HG03103 (cell line): ENCODE data around the gene GMPR2.
"Not testable (repeated sequence)": the region's sequence is repeated elsewhere in the genome, so short reads cannot be mapped to it uniquely, and the experiment has no call there.

ENCODE experiments used
- ATAC-seq: cut with Tn5 transposase; IDR thresholded peaks from one replicate; pipeline ENCODE4 v1.9.1; 2021; ENCODE audit warnings: low read depth; ENCODE audit not compliant: unreplicated experiment

The GMPR2 gene

DNA sequence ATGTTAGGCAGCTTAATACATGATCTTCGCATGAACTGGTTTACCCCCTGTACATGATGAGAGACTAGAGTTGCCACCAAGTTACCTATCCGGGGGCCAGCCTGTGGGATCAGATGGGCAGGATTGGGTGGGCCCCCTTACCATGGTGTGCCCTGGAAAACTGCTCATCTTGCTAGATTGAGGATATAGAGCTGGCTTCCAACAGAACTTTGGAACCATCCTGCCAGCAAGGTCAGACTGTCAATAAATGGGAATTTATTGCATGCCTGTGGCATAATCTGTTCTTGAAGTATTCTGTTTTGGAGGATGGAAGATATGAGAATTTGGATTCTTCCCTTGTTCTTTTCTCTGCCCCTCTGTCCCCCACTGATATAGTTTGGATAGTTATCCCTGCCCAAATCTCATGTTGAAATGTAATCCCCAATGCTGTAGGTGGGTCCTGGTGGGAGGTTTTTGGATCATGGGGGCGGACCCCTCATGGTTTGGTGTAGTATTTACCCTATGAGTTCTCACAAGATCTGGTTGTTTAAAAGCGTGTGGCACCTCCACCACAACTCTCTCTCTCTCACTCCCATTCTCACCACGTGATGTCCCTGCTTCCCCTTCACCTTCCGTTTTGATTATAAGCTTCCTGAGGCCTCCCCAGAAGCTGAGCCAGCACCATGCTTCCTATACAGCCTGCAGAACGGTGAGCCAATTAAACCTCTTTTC is 33.8 kb upstream of the GMPR2 start:
- no peak for ATAC-seq

GRCh38 chr14:24202538-24202937 is 30.2 kb upstream of the GMPR2 start:
- ATAC-seq = not testable (repeated sequence)

DNA sequence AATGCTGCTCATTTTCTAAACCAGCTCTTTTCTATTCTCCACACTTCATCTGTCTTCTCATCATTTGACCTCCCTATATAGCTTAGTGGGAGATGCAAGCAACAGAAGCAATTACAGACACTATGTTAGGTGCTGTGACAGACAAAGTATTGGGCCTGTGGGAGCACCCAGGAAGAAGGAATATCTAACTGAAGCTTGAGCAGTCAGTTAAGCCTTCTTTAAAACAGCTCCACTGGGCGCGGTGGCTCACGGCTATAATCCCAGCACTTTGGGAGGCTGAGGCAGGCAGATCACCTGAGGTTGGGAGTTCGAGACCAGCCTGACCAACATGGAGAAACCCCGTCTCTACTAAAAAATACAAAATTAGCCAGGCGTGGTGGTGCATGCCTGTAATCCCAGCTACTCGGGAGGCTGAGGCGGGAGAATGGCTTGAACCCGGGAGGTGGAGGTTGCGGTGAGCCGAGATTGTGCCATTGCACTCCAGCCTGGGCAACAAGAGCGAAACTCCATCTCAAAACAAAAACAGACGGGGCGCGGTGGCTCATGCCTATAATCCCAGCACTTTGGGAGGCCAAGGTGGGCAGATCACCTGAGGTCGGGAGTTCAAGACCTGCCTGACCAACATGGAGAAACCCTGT is 29.4 kb upstream of the GMPR2 start:
- not testable (repeated sequence) for ATAC-seq

- no peak for ATAC-seq
Measured at GRCh38 chr14:24204163-24205146, 28.3 kb upstream of the GMPR2 start.

GRCh38 chr14:24206260-24207103 is 26.2 kb upstream of the GMPR2 start:
- no peak for ATAC-seq

- ATAC-seq = no peak
Measured at GRCh38 chr14:24207104-24207551, 25.6 kb upstream of the GMPR2 start.

GRCh38 chr14:24207625-24208024 is 25.1 kb upstream of the GMPR2 start:
- ATAC-seq = no peak

DNA sequence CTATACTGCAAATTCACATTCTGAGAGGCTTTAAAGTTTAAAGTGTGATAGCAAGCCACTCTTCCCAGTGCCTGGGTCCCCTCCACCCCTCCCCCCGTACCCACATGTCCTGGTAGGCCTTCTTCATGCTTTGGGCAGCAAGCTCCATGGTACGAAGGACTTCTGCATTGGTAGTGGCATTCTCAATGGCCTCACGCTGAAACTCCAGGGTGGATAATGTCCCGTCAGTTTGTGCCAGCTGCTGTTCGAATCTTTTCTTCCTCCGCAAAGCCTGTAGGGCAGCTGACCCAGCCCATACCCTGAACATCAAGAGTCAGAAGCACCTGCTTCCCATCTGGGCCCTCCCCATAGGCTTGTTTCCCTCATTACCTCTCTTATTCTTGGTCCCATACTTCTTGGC is 21.4 kb upstream of the GMPR2 start:
- no peak for ATAC-seq

DNA sequence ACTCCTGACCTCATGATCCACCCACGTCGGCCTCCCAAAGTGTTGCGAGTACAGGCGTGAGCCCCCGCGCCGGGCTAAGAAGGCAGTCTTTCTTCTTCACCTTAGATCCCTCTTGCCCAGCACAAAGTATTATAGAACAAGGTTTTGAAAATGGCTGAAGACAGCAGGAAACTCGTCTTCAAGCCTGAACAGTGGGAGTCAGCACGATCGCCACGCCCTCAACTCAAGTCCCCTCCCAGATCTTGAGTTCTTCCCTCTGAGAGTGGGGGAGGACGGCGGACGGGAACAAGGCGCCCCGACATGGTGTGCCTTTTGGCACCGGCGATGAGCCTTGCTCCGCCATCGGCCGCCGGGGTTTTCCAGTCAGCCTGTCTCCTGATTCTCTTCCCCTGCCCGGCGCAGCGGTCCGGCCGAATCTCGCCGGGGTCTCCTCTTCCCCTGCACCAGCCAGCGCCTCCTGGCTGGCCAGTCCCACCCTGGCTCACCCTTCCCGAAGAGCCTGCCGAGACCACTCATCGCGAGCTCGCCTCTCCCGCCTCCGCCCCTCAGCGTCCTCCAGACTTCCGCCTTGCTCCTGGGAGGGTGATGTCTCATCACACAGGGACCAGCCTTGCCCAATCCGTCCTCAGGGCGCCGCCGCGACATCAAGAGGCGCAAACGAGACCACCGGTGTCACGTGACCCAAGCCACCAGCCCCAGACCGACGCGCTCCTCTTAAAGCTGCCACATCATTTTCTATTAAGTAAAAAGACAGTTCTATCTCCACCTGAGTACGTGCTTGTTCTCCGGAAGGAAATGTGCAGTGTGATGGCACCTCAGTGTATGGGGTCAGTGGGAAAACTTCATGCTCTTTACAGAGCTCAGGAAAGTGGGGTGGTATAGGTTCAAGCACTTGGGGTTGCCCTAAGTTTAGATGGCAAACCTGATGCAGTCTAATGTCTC is 19.5 kb upstream of the GMPR2 start, which contains the start of gene CHMP4A:
Gene CHMP4A (minus strand): TSS at position 565 of the 942 bp plus-strand sequence. CDS start 49 bp downstream, at position 516.
- peak; percentile 74 for ATAC-seq

GRCh38 chr14:24213866-24214662 is 18.7 kb upstream of the GMPR2 start:
- ATAC-seq = no peak

DNA sequence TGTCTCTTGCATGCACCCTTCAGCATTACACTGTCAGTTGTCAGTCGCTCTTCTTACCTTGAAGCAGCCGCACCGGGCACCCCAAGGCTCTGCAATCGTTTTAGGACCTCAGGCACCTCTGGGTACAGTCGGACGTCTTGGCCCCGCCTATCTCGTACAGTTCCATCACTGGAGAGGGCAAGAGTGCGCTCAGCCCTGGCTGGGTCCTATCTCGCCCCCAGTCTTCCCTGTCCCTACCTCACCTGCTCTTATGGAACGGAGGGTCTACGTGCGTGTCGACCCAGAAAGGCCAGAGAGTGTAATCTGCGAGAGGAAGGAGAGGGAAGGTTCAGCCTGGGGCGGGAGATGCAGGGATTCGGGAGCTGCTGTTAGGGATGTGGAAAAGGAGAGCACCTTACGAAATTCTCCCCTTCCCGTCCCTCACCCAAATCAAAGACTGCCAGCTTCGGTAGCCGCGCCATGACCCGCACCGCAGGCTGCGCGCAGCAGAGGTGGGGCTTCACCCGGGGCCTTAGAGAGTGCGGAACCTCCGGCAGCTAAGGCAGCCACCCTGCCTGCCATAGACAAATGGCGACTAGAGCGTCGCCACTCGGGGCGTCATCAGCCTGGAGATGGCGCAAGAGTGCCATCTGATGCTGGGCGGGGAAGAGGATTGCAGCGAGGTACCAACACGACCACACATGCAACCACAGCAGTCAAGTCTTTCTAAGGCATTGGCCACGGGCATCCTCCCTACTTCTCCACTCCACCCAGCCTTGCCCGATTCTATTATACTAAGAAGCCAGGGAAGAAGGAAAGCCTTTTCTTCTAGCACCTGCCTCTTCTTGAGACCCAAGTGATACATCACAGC is 17.0 kb upstream of the GMPR2 start, which contains the start of gene MDP1:
Gene MDP1 (minus strand): TSS at position 572 of the 850 bp plus-strand sequence. CDS start 111 bp downstream, at position 461.
- peak; percentile 54 for ATAC-seq

DNA sequence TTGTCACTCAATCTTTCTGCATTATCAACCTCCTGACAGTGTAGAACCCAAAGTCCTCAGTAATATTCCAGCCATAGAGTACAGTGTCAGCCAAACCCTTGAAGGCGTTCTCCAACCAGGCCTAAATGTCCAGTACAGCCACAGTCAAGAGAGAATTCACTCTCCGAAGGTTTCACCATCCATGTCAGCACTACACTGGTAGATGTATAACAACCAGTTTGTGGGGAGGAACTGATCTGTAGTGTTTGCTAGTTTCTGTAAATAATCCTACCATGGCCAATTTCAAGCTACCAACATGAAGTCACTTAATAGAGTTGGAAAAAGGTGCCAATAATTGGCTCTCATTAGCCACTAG is 16.4 kb upstream of the GMPR2 start:
- no peak for ATAC-seq

GRCh38 chr14:24216876-24217275 is 15.9 kb upstream of the GMPR2 start:
- not testable (repeated sequence) for ATAC-seq

GRCh38 chr14:24219080-24219479 is 13.6 kb upstream of the GMPR2 start:
- no peak for ATAC-seq

GRCh38 chr14:24219521-24219920 is 13.2 kb upstream of the GMPR2 start:
- no peak for ATAC-seq

DNA sequence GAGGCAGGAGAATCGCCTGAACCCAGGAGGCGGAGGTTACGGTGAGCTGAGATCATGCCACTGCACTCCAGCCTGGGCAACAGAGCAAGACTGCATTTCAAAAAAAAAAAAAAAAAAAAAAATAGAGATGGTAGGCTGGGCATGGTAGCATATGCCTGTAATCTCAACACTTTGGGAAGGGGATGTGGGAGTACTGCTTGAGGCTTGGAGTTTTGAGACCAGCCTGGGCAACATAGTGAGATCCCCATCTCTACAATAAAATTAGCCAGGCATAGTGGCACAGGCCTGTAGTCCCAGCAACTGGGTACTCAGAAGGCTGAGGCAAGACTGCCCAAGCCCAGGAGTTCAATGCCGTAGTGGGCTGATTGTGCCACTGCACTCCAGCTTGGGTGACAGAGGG is 9.7 kb upstream of the GMPR2 start:
- not testable (repeated sequence) for ATAC-seq

DNA sequence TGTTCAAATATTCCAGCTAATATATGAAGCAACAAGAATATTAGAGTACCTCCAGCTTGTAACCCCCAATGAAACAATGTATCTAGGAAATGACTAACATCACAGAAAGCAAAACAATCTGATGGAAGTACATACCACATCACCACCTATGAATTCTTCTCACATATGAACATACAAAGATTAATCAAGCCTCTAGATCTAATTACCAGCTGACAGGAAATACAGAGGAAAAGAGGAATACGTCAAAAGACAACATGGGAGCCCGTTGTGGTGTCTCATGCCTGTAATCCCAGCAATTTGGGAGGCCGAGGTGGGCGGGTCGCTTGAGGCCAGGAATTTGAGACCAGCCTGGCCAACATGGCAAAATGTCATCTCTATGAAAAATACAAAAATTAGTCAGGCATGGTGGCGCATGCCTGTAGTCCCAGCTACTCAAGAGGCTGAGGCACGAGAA is 8.1 kb upstream of the GMPR2 start:
- no peak for ATAC-seq
